ENCODE results near the gene CDHR3. TPM values are rescaled to one million over a fixed set of nuclear protein-coding genes. Genes with fewer than 3 reads are reported as not detected.

CDHR3 gene
- polyA plus RNA-seq, 2 of the 4 experiments (the other 2 are of a cell fraction) = 4.0 to 4.5 TPM

GRCh38 chr7:105989686-105990085, 26.6 kb downstream of the CDHR3 start:
- H3K4me2 ChIP-seq = no peak overlapping the region
- FAIRE-seq (no peak), ATAC-seq (no peak), DNase-seq (ENCODE audit: low read depth in 1 of 2, low spot score in 1 of 2) (no peak)
- ChIA-PET POLR2A (no interaction called here), CTCF (interaction anchor here (0.8 to 1.5 kb wide), 5 partner anchors 19 to 338 kb away, joined by 3 to 6 read pairs (median 3); no protein-coding TSS in a partner anchor)
- H3K9me3 ChIP-seq = no peaks in the 10 kb centered on the region
- no peak overlapping the region for H3K4me3 ChIP-seq
- H3K27ac ChIP-seq = no peak overlapping the region
- H3K4me1 ChIP-seq = no peaks in the 10 kb centered on the region
- TF ChIP-seq HOXA7 (CRISPR knock-in tag; IDR thresholded peaks at IDR 0.05) (no peak), MAFK (IDR thresholded peaks at IDR 0.05; ENCODE audit: partially characterized antibody) (no peak), RAD21 (conservative IDR thresholded peaks at IDR 0.05 in 1 of 2, IDR thresholded peaks at IDR 0.05 in 1 of 2) (no peak), MAX (IDR thresholded peaks at IDR 0.05) (no peak), RNF2 (IDR thresholded peaks at IDR 0.05; ENCODE audit: borderline replicate concordance, low read depth) (no peak), ESRRA (IDR thresholded peaks at IDR 0.05; ENCODE audit: borderline replicate concordance, low read length) (no peak), PHF8 (IDR thresholded peaks at IDR 0.05; ENCODE audit: borderline replicate concordance, low read depth) (no peak), RFX5 (IDR thresholded peaks at IDR 0.05) (no peak), SMC3 (IDR thresholded peaks at IDR 0.05) (no peak), POLR2A (IDR thresholded peaks at IDR 0.05; ENCODE audit: low read length) (no peak), EP300 (IDR thresholded peaks at IDR 0.05) (no peak), TP53 (CRISPR knock-in tag; IDR thresholded peaks at IDR 0.05) (no peak), GATA3 (IDR thresholded peaks at IDR 0.05; ENCODE audit: borderline replicate concordance) (no peak), RCOR1 (IDR thresholded peaks at IDR 0.05; ENCODE audit: low read depth, low read length) (no peak), CHD2 (IDR thresholded peaks at IDR 0.05; ENCODE audit: low read length, partially characterized antibody) (no peak)
- TF ChIP-seq, protein P1, sequence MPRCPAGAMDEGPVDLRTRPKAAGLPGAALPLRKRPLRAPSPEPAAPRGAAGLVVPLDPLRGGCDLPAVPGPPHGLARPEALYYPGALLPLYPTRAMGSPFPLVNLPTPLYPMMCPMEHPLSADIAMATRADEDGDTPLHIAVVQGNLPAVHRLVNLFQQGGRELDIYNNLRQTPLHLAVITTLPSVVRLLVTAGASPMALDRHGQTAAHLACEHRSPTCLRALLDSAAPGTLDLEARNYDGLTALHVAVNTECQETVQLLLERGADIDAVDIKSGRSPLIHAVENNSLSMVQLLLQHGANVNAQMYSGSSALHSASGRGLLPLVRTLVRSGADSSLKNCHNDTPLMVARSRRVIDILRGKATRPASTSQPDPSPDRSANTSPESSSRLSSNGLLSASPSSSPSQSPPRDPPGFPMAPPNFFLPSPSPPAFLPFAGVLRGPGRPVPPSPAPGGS (IDR thresholded peaks at IDR 0.05) = no peak

- no peak for DNase-seq (ENCODE audit: low read depth in 1 of 2, low spot score in 1 of 2)
- no peak for TF ChIP-seq HDAC2 (IDR thresholded peaks at IDR 0.05)
- no peak for TF ChIP-seq CHD4 (IDR thresholded peaks at IDR 0.05; ENCODE audit: borderline replicate concordance)
- no peak for TF ChIP-seq RARB (CRISPR knock-in tag; IDR thresholded peaks at IDR 0.05)
- no peak for TF ChIP-seq HOXB5 (CRISPR knock-in tag; IDR thresholded peaks at IDR 0.05)
- TF ChIP-seq JUN (IDR thresholded peaks at IDR 0.05) = no peak
- TF ChIP-seq ZFP36 (IDR thresholded peaks at IDR 0.05; ENCODE audit: borderline replicate concordance, partially characterized antibody) = no peak
- no peak for TF ChIP-seq USF2 (IDR thresholded peaks at IDR 0.05)
- TF ChIP-seq RNF2 (IDR thresholded peaks at IDR 0.05; ENCODE audit: borderline replicate concordance, low read depth) = no peak
- no peak for TF ChIP-seq FOXS1 (CRISPR knock-in tag; IDR thresholded peaks at IDR 0.05)
- FAIRE-seq = no peak
- Histone ChIP-seq H3K4me2 (no peak overlapping the region), H3K4me1 (no peaks in the 10 kb centered on the region), H3K4me3 (no peak overlapping the region), H3K27ac (no peak overlapping the region), H3K9me3 (no peaks in the 10 kb centered on the region)
- ATAC-seq = no peak
- ChIA-PET CTCF (interaction anchor here (1.0 to 1.5 kb wide), 7 partner anchors 14 to 338 kb away, joined by 3 to 6 read pairs (median 3); no protein-coding TSS in a partner anchor), POLR2A (no interaction called here)
- WGBS (ENCODE audit: missing lambda C conversion rate) = 41% methylated on average over 7 of the region's 7 CpGs
Observed at GRCh38 chr7:105990141-105990540, 27.1 kb downstream of the CDHR3 start.
